GM12872 (cell line): ENCODE measurements around the gene AGPAT2.
A peak's percentile ranks its signal among the peaks of the same experiment; 100 is the strongest.

Experiments
- TF ChIP-seq, protein P1 (sequence below): IDR thresholded peaks from 3 replicates; pipeline ENCODE4 v1.5.1; 2011; ENCODE audit warnings: low read depth, mild to moderate bottlenecking, low read length, moderate library complexity; ENCODE audit not compliant: insufficient read depth

AGPAT2 gene

DNA sequence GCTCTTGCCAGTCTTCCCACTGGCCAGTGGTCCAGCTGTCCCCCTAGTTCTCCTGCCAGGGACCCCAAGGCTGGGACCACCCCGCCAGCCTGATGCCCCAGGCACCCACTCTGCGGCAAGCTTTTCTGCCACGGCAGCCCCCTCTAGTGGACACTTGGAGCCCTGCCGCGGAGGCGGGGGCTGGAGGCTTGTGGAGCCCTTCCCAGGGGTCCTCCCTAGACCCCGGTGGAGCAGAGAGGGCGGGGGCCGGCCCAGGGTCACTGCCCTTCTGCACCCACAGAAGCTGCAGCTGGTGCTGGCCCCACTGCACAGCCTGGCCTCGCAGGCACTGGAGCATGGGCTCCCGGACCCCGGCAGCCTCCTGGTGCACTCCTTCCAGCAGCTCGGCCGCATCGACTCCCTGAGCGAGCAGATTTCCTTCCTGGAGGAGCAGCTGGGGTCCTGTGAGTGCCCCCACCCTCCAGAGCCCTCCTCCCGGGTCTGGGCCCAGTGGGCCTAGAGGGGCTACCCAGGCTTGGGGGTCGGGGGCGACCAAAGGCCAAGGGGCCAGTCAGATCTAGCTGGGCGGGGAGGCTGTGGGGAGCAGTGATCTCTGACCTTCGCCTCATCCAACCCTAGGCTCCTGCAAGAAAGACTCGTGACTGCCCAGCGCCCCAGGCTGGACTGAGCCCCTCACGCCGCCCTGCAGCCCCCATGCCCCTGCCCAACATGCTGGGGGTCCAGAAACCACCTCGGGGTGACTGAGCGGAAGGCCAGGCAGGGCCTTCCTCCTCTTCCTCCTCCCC is 15.4 kb downstream of the AGPAT2 start:
- TF ChIP-seq, protein P1, sequence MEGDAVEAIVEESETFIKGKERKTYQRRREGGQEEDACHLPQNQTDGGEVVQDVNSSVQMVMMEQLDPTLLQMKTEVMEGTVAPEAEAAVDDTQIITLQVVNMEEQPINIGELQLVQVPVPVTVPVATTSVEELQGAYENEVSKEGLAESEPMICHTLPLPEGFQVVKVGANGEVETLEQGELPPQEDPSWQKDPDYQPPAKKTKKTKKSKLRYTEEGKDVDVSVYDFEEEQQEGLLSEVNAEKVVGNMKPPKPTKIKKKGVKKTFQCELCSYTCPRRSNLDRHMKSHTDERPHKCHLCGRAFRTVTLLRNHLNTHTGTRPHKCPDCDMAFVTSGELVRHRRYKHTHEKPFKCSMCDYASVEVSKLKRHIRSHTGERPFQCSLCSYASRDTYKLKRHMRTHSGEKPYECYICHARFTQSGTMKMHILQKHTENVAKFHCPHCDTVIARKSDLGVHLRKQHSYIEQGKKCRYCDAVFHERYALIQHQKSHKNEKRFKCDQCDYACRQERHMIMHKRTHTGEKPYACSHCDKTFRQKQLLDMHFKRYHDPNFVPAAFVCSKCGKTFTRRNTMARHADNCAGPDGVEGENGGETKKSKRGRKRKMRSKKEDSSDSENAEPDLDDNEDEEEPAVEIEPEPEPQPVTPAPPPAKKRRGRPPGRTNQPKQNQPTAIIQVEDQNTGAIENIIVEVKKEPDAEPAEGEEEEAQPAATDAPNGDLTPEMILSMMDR, result peak; percentile 88

DNA sequence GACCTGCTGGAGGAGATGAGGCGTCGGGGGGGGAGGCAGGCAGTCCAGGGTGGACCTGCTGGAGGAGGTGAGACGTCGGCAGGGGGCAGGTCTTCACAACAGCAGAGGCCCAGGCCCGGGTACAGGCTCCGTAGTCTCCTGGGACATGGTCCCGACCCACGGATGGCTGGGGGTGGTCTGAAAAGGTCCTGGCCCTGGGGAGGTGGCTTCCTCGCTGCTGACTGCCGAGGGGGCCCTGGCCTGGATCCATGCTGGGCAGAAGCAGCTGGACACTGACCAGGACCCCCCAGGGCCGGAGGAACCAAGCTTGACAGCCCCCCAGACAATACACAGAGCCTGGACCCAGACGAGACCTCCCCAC is 16.0 kb downstream of the AGPAT2 start:
- TF ChIP-seq, protein P1, result no peak

DNA sequence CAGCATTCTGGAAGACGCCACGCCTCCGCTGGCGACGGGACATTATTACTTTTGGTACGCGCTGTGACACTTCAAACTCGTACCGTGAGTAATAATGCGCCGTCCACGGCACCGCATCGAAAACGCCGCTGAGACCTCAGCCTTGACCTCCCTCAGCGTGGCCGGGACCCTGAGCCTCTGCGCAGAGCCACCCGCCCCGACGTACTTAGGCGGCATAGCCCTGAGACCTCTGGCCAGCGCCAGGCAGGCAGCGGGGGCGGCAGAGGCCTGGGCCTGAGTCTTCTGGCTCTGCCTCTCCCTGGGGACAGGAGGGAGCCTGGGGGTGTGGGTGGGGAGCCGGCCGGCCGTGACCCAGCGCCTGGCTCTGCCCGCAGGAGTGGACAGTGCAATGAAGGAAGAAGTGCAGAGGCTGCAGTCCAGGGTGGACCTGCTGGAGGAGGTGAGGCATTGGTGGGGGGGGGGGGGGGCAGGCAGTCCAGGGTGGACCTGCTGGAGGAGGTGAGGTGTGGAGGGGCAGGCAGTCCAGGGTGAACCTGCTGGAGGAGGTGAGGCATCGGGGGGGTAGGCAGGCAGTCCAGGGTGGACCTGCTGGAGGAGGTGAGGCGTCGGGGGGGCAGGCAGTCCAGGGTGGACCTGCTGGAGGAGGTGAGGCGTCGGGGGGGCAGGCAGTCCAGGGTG is 16.5 kb downstream of the AGPAT2 start:
- TF ChIP-seq, protein P1, result no peak

DNA sequence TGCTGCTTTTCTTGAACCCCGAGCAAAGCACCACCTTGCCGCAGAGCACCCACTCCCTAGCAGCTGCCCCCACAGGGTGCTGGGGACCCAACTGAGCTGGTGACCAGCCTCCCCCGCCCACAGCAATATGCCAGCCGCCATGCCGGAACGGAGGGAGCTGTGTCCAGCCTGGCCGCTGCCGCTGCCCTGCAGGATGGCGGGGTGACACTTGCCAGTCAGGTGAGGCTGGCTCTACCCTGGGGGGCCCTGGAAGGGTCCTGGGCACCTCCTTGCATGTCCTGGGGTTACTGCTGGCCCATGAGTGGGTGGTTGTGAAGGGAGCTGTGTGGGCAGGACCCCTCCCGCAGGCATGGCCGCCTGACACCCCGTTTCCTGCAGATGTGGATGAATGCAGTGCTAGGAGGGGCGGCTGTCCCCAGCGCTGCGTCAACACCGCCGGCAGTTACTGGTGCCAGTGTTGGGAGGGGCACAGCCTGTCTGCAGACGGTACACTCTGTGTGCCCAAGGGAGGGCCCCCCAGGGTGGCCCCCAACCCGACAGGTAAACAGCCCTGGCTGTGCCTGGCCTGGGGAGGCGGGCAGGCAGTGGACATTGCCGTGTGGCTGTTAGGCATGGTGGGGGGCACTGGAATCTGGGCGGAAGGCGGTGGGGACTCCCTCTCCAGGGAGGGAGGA is 17.3 kb downstream of the AGPAT2 start:
- TF ChIP-seq, protein P1, result no peak

DNA sequence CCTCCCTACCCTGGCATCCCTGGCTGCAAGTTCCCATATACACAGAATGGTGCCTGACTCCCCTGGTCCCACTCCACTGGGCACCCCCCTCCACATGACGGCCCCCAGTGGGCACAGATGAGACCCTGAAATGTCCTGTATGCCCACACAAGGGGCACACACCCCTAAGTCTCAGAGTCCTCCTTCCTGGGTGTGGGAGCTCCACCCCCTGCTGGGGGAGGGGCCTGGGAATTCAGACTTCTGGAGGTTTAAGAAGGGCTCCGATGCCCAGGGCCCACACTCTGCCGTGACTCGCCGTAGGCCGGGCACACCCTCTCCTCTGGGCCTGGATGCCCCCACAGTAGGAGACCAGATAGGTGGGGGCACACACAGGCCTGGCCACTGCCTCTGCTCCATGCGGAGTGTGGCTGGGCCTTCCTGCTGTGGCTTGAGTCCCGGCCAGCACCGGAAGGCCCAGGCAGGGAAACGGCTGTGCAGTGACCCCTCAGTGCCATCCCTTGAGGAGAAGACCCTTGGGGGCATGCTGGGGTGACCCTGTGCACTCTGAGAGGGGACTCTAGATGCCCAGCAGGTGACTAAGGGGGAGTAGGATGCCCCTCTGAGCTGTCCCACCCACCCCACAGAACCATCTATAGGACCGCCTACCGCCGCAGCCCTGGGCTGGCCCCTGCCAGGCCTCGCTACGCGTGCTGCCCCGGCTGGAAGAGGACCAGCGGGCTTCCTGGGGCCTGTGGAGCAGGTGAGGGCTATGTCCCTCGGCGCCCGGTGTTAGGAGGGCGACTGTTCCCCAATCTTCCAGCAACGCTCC is 18.1 kb downstream of the AGPAT2 start:
- TF ChIP-seq, protein P1, result no peak

DNA sequence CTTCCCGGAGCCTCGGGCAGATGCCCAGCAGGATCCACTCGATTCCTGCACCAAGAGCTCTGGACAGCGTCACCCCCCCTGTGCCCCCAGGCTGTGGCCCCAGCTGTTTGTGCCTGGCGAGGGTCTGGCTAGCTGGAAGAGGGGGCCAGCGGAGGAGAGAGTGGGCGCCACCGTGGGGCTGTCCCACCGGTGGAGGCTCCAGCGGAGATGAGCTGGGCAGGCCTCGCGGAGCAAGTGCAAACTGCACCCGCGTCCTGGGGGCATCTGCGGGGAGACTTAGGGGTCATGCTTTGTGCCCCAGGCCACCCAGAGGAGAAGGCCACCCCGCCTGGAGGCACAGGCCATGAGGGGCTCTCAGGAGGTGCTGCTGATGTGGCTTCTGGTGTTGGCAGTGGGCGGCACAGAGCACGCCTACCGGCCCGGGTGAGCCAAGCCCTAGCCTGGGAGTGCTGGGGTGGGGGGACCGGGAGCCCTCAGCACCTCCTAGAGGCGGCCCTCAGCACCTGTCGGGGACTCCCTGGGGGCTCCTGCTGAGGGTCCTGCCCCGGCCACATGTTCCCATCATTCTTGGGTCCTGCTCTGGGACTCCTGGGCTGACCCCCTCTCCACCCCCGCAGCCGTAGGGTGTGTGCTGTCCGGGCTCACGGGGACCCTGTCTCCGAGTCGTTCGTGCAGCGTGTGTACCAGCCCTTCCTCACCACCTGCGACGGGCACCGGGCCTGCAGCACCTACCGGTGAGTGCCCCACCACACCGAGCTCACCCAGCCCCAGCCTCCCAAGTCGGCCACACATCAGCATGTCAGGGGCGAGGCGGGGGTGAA is 19.1 kb downstream of the AGPAT2 start:
- TF ChIP-seq, protein P1, result 0 out of 3 replicates have a peak, but pooled peaks have one; percentile 7
